GM18861 (cell line): ENCODE data around the gene SLC25A24.
A peak's percentile ranks its signal among the peaks of the same experiment; 100 is the strongest.
"Not testable (repeated sequence)": the region's sequence is repeated elsewhere in the genome, so short reads cannot be mapped to it uniquely, and the experiment has no call there.

ENCODE experiments used
- ATAC-seq: cut with Tn5 transposase; IDR thresholded peaks from one replicate; pipeline ENCODE4 v1.9.1; 2021; ENCODE audit not compliant: unreplicated experiment

Gene SLC25A24

DNA sequence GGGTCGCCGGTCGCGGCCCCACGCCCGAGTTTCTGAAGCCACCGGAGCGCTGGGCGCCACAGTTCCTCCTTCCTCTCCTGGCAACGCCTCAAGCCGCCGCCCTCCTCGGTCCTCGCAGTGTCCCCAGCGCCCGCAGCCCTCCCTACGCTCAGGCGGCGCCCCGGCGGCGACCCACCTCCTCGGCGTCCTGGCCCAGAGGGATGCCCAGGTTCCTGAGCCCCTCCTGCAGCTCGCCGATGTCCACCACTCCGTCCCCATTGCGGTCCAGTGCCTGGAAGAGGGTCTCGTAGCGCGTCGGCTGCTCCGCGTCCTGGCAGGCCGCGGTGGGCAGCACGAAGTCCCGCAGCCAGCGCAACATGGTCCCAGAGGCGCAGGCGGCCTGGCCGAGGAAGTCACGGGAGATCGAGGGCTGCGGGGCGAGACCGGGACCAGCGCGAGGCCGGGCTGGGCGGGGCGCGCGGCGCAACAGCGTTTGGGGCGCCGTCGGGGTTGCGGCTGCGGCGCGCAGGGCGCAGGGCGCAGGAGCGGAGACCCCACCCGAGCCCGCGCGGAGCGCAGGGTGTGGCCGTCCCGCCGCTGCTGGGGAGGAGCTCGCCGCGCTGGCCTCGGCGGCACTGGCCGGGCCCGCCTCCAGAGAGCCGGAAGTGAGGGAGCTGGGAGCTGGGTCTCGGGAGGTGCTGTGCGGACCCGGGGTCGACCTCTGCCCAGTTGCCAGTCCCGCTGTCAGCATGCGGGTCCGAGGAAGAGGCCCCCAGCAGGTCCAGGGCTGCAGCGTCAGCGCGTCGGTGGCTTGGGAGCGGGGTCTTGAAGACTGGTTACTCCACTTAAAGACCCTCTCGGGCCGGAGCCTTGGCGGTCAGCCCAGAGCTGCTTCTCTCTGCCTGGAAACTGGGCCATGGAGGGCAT, at the start of gene SLC25A24:
TSS of gene SLC25A24 (minus strand) at position 563 of the 906 bp plus-strand sequence. CDS start at position 358, 205 bp downstream.
- peak; percentile 63 for ATAC-seq

DNA sequence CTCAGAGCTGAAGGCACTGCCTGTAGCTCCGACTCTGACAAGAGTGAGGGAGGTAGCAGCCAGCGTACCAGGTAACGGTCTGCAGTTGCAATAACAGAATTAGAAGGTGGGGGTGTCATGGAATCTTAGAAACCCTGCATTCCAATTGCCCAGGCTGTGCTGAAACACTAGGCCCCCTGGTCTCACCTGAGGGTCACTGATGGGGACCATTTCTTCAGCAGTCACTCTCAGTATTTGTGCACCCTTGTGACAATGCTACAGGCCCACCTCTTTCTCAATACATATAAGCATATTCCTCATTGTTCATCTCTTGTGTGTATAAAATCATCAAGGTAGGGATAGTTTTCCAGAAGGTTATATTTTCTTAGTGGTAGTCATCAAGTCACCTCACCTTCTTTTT, 43.8 kb upstream of the SLC25A24 start, which contains the start of gene NBPF4:
TSS of gene NBPF4 (minus strand) at position 101 of the 400 bp plus-strand sequence. CDS start 315 bp downstream, outside the sequence.
- ATAC-seq, result not testable (repeated sequence)

GRCh38 chr1:108239426-108239825, 39.3 kb upstream of the SLC25A24 start:
- ATAC-seq, result not testable (repeated sequence)

GRCh38 chr1:108235308-108235707, 35.2 kb upstream of the SLC25A24 start:
- ATAC-seq, result not testable (repeated sequence)

DNA sequence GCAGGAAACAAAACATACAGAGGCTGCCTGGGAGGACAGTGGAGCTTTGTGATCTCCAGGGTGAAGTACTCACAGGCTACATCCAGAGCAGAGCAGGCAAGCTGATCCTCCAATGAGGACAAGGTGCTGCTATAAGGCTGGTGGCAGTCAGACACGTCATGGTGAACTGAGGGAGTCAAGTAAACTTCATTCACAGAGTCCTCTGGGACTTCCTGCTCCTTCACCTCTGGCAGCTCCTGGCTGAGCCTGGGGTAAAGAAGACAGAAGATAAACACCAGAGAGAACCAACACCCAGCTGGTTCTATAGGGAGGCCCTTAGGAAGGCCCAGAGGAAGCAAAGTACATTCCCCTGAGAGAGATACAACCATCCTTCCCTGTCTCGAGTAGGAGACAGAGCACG, 32.0 kb upstream of the SLC25A24 start:
- ATAC-seq, result not testable (repeated sequence)

DNA sequence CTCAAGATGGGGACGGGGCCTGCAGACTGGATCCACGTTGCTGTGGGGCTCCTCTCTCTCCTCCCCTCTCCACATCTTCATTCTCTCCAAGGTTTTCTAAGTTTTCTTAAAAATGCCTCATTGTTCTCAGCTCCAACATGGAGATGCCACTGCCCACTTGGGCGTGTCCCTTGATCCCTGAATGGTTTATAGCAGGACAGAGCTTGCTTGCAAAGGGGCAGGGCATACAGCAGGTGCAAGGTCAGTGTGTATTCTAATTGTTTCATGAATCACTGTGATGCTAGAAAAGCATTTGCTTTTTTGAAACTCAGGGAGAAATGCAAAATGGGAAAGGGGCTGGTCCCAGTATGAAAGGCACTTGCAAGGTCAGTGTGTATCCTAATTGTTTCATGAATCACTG, 29.8 kb upstream of the SLC25A24 start:
- ATAC-seq, result not testable (repeated sequence)

DNA sequence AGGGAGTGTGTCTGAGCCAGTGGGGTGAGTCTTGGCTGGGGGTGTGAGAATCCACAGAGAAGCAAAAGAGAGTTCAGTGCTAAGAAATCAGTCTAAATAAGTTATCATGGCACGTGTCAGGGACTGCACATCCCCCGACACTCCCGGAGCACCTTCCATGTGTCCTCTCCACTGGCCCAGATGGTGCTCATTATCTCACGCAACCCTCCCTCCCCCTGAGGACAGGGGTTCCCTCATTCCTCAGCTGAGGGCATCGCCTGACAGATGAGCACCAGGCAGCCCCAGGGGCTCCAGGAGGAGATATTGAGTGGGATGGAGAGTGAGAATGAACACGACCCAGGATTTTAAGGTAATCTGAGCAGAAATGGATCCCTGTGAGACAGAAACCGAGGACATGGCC, 27.6 kb upstream of the SLC25A24 start:
- ATAC-seq, result not testable (repeated sequence)

DNA sequence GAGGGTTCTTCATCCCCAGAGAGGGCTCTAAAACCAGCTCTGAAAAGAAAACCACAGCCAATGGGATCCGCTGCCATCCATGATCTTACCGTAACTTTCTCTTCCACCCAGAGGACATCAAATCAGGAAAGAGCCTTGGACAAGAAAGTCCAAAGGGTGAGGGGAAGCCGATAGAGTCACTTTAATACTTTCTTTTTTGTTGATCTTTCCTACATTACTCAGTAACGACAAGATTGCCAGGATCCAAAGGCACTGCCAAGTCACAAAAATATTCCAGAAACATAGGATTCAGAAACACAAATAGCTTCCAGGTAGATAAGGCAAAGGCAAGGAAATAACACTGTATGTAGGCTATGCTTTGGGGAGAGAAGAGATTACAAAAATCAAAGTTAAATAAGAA, 26.7 kb upstream of the SLC25A24 start:
- ATAC-seq, result not testable (repeated sequence)

GRCh38 chr1:108223226-108223625, 23.1 kb upstream of the SLC25A24 start:
- not testable (repeated sequence) for ATAC-seq

- ATAC-seq, result not testable (repeated sequence)
Measured at GRCh38 chr1:108217515-108218174, 17.5 kb upstream of the SLC25A24 start.

DNA sequence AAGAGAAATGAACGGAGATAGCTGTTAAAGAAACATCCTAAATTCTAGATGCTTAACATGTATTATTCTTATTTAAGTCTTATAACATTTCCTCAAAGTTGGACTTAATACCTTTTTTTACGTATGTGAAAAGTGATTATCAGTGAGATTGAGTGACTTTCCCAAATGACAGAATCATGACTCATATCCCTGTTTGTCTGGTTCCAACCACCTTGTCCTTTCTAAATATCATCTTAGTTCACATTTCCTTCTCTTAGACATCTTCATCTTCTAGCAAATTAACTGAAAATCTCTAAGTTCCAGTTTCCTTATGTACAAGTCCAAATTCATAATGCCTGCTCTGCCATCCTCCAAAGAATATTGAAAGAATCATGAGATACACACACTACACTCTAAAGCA, 16.9 kb upstream of the SLC25A24 start:
- not testable (repeated sequence) for ATAC-seq

- ATAC-seq, result not testable (repeated sequence)
Measured at GRCh38 chr1:108216028-108216890, 16.1 kb upstream of the SLC25A24 start.

- ATAC-seq, result not testable (repeated sequence)
Measured at GRCh38 chr1:108214641-108215465, 14.7 kb upstream of the SLC25A24 start.

DNA sequence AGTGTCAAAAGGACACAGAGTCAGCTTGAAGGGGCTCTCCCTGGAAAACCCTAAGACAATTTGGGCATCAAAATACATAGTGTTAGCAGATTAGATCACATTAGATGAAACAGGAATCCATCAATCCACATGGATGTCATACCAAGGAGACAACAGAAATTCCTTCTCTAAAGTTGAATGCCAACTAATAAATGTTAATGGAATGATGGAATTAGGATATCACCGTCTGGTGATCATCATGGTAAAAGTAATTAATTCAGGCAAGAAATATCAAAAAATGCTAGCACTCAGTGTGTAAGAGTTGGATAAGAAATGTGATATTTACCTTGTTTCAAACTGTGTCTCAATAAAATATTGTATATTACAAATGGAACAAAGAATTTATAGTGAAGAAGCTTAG, 10.9 kb upstream of the SLC25A24 start:
- ATAC-seq, result no peak

DNA sequence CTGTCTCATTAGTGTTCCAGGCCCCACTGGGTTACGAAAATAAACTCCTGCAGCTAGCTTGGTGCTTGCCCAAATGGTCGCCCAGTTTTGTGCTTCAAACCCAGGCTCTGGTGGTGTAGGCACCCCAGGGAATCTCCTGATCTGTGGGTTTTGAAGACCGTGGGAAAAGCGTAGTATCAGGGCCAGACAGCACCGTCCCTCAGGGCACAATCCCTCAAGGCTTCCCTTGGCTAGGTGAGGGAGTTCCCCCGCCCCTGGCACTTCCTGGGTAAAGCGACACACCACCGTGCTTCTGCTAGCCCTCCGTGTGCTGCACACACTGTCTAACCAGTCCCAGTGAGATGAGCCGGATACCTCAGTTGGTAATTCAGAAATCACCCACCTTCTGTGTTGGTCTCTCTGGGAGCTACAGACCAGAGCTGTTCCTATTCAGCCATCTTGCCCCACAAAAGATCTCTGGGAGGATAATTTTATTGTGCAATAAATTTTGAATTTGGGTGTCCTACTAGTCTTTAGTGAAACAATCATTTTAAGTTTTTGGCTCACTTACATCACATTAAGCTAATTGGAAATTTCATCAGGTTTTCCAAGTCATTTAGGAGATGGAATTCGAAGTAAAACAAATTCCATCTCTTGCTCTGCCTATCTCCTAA, 9.4 kb upstream of the SLC25A24 start:
- no peak for ATAC-seq

DNA sequence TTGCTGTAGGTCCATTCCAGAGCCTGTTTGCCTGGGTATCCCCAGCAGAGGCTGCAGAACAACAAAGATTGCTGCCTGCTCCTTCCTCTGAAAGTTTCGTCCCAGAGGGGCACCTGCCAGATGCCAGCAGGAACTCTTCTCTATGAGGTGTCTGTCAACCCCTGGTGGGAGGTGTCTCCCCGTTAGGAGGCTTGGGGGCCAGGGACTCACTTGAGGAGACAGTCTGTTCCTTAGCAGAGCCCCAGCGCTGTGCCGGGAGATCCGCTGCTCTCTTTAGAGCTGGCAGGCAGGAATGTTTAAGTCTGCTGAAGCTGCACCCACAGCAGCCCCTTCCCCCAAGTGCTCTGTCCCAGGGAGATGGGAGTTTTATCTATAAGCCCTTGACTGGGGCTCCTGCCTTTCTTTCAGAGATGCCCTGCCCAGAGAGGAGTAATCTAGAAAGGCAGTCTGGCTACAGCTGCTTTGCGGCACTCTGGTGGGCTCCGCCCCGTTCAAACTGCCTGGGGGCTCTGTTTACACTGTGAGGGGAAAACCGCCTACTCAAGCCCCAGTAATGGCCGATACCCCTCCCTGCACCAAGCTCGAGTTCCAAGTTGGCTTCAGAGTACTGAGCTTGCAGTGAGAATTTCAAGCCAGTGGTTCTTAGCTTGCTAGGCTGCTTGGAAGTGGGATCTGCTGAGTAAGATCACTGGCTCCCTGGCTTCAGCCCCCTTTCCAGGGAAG, 8.7 kb upstream of the SLC25A24 start:
- no peak for ATAC-seq

GRCh38 chr1:108203582-108203981, 3.4 kb upstream of the SLC25A24 start:
- not testable (repeated sequence) for ATAC-seq

- ATAC-seq, result no peak
Measured at GRCh38 chr1:108201687-108202086, 1.5 kb upstream of the SLC25A24 start.

DNA sequence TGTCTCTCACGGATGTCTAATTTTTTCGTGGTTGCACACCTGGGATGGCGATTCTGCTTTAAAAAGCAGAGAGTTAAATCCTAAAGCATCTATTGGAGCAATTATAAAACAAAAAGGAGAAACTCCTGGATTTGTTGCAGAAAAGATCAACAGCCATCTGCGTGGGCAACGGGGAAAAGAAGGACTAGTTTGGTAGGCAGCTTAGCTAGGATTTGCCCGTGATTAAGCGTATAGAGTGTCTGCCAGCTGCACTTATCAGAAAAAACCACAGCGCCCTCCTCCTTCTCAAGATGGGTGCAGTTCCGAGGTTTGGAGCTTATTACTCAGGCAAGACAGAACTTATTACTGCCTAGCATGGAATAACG, 526 bp upstream of the SLC25A24 start:
- peak; percentile 43 for ATAC-seq
